Measurements from ENCODE around the gene ADAMTS18.

GRCh38 chr16:77406680-77407079 is 28.2 kb downstream of the ADAMTS18 start:
- TF ChIP-seq POLR2AphosphoS5 (IDR thresholded peaks at IDR 0.05; ENCODE audit: low read depth, low read length) (no peak), TAF1 (IDR thresholded peaks at IDR 0.05; ENCODE audit: borderline replicate concordance, low read depth, low read length) (no peak)
